Central memory CD4-positive, alpha-beta T cell (primary cell): ENCODE data around the gene ACSF3.
"Not testable (repeated sequence)": the region's sequence is repeated elsewhere in the genome, so short reads cannot be mapped to it uniquely, and the experiment has no call there.

Experiments
- DNase-seq: peaks from one replicate; pipeline ENCODE4 v3.0.0; 2022

Gene ACSF3

DNA sequence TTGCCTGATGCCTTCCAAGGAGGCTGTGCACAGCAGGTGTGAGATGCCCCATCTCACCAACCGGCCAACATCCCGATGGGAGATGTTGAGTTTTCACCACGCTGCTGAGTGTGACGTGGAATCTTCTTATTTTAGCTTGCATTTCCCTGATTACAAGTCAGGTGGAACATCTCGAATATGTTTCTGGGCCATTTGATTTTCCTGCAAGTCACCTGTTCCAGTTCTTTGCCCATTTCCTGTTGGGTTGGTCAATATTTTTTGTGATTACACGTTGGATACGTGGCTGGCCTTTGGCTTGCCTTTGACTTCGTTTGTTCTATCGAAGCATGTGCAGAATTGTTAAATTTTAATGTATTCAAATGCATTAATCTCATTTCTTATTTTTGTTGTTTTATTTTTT, 69.6 kb downstream of the ACSF3 start:
- DNase-seq, result no peak

DNA sequence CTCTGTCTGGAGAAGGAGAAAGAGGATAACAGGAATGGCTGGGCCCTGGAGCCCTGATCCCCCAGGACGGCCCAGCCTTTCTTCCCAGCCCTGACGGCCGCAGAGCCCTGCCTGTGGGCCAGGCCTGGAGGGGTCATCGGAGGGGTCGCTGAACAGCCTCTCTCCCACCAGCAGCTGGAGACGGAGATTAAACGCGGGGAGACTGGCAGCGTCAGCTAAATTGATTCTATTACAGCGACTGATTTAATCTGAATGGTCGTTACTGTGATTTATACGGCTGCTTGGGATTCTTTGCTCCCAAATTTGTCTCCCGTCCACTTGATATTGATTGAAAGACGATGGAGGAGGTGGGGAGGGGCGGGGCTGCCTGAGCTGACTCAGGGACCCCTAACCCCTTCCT, 70.8 kb downstream of the ACSF3 start:
- DNase-seq, result no peak

- no peak for DNase-seq
These were observed 71.4 kb downstream of the ACSF3 start for GRCh38 chr16:89164847-89165680.

- not testable (repeated sequence) for DNase-seq
These were observed 72.0 kb downstream of the ACSF3 start for GRCh38 chr16:89165681-89165979.

GRCh38 chr16:89166696-89167424, 73.2 kb downstream of the ACSF3 start:
- no peak for DNase-seq

- DNase-seq, result peak; percentile 72
These were observed 73.8 kb downstream of the ACSF3 start for GRCh38 chr16:89167425-89167941.

- no peak for DNase-seq
These were observed 74.9 kb downstream of the ACSF3 start for GRCh38 chr16:89168381-89169189.

GRCh38 chr16:89169778-89170177, 76.1 kb downstream of the ACSF3 start:
- DNase-seq, result no peak

GRCh38 chr16:89170346-89171215, 76.9 kb downstream of the ACSF3 start:
- no peak for DNase-seq

- DNase-seq, result peak; percentile 91
These were observed 77.8 kb downstream of the ACSF3 start, which contains the start of gene CDH15 for GRCh38 chr16:89171216-89172170. CDH15 (plus strand) TSS chr16:89171748; CDS start chr16:89171832, 84 bp downstream.

DNA sequence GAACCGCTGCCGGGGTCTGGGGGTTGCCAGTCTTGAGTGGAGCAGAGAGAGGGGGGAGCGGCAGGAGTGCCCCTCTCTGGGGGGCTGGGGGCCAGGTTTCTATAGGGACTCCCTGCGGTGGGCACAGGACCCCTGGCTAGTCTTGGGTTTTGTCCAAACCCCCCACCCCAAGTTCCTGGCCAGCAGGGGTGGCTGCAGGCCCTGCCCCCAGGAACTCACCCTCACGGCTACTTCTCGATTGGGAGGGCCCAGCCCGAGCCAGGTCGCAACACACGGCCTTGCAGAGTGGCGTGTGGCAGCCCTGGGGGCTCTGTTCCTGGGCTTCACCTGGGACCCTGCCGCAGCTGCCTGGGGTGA, 78.5 kb downstream of the ACSF3 start:
- DNase-seq, result no peak

DNA sequence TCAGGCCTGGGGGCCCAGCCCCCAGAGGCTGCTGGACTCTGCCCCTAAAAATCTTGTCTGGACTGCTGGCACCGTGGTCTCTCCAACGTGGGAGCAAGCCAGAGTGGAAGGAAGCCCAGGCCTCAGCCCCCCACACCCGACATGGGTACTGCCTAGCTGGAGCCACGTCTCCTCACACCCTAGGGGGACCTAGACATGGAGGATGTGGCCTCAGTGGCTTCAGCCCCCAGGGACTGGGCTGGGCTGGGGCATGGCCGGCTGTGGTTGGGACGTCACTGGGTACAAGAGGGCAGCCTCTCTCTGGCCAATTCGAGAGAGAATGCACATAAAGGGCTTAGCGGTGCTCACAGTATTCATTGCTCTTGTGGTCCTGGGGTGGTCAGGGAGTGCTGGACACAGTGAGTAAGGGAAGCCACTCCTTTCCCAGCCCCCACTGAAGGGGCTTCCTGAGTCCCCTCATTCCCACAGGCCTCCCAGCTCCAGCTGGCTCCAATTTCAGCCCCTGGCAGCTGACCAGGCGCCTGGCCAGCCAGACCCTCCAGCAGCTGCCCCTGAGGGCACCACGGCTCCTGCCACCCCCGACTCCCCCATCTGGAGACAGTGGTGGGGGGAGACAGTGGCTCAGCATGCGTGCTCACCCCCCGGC, 79.0 kb downstream of the ACSF3 start:
- no peak for DNase-seq

DNA sequence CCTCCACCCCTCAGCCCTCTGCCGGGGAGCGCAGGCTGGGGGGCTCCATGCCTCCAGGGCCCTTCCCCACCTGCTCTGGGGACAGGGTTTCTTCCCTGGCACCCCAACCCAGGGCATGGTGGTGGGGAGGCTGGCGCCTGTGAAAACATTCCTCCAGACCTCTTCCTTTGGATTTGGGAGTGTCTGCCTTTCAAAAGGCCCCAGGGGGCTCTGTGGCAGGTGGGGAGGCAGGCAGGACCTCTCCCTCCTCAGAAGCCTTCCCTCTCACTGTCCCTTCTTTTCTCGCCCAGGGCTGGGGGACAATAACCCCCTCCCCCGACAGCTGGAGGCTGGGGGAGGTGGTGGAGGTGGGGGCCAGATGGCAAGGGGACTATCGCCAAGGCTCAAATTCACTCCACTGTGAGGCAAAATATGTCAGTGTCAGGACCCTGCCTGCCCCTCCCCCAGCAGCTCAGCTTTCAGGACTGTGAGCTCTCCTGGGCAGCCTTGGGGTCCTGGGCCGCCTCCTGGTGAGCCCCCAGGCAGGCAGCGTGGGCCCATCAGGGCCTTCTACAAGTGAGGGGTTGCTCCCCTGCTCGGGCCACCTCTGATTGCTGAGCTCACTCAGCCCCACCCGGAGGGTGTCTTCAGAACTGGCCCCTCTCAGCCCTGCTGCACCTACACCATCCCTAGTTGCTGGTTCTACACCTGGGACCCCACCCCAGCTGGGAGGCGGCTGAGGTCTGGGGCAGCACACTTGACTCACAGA, 79.7 kb downstream of the ACSF3 start:
- no peak for DNase-seq

GRCh38 chr16:89174055-89174827, 80.6 kb downstream of the ACSF3 start:
- DNase-seq, result no peak

DNA sequence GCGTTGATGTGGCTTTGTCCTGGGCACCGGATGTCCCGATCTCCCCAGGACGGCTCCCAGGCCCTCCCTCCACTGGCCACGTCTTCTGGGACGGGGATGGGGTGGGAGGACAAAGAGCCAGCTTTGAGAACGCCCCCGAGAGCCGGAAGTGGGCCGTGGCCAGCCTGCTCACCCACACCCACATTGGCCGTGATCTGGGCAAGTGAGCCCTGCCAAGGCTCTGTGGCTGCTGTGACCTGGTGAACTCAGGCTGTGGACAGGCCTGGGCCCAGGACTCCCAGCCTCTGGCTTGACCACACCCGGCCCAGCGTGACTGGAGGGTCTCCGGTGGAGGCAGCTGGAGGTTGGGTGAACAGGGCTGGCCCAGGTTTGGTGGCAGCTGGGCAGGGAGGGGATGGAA, 81.2 kb downstream of the ACSF3 start:
- no peak for DNase-seq

DNA sequence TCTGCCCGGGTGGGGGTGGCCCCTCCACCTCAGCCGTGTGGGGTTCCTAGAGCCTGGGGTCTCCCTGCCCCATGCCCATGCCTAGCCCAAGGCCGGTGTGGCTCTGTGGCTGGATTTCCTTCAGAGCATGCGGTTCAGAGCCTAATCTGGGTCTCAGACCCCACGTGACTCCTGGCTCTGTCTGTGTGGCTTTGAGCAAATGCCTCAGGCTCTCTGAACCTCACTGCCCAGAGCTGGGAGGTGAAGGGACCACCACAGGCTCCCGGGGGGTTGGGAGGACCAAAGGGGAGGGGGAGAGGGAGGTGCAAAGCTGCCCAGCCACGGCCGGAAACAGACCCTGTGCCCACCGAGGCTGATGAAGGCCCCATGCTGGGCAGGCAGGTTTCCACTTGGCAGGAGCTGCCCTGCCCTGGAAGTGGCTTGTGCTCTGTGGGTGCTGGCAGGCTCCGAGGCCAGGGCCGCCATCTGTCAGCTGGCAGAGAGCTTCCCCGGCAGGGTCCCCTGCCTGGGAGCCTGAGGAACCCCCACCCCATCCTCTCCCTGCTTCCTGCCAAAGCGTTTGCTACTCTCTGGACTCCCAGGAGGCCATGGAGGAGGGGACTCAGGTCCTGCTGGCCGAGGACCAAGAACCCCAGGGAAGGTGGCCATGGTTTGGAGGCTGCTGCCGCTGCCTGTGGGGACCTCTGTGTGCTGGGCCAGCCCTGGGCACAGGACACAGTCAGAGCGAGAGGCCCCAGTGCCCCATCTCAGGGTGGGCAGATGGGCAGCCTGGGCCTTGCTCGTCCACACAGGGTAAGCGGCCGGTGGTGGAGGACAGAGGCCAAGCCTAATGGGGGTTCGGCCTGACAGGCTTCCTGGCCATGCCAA, 81.9 kb downstream of the ACSF3 start:
- DNase-seq, result no peak

GRCh38 chr16:89176147-89176690, 82.6 kb downstream of the ACSF3 start:
- no peak for DNase-seq

- DNase-seq, result no peak
These were observed 83.1 kb downstream of the ACSF3 start for GRCh38 chr16:89176717-89177116.
